OCI-LY1 (cell line): ENCODE results near the gene CYP26A1.

Source experiments
- H2AFZ ChIP-seq: fragments of 200-600 bp; sonication (generic), shearing (Covaris generic); 2 replicates; pipeline ENCODE4 v1.6.0; 2014; ENCODE audit warnings: antibody characterized with exemption, mild to moderate bottlenecking, low read length
- H3F3A ChIP-seq: fragments of 200-600 bp; sonication (generic), shearing (Covaris generic); 2 replicates; pipeline ENCODE4 v1.6.0; 2014; ENCODE audit warnings: mild to moderate bottlenecking, antibody characterized with exemption, low read length, moderate library complexity; ENCODE audit not compliant: insufficient read depth
- H3K27ac ChIP-seq: fragments of 200-600 bp; sonication (generic); 2 replicates; pipeline ENCODE4 v1.5.1; 2014; ENCODE audit warnings: low read length, mixed run types, mild to moderate bottlenecking, low read depth; ENCODE audit not compliant: poor library complexity, severe bottlenecking
- H3K27me3 ChIP-seq: fragments of 200-600 bp; sonication (generic); 2 replicates; pipeline ENCODE4 v1.6.0; 2014; ENCODE audit warnings: antibody characterized with exemption, mild to moderate bottlenecking, low read length, moderate library complexity; ENCODE audit not compliant: insufficient read depth
- H3K36me3 ChIP-seq: fragments of 200-600 bp; sonication (generic); 2 replicates; pipeline ENCODE4 v1.6.1; 2014; ENCODE audit warnings: mild to moderate bottlenecking, antibody characterized with exemption, low read length, moderate library complexity, mixed read lengths; ENCODE audit not compliant: insufficient read depth
- H3K4me1 ChIP-seq: fragments of 200-600 bp; sonication (generic); 2 replicates; pipeline ENCODE4 v1.5.1; 2014; ENCODE audit warnings: mild to moderate bottlenecking, low read length, moderate library complexity; ENCODE audit not compliant: insufficient read depth, severe bottlenecking
- H3K4me2 ChIP-seq: fragments of 200-600 bp; sonication (generic), shearing (Covaris generic); 2 replicates; pipeline ENCODE4 v1.6.1; 2014; ENCODE audit warnings: low read length
- H3K4me3 ChIP-seq: fragments of 200-600 bp; sonication (generic); 2 replicates; pipeline ENCODE4 v1.5.1; 2014; ENCODE audit warnings: low read length, low read depth, mild to moderate bottlenecking, mixed read lengths; ENCODE audit not compliant: poor library complexity, severe bottlenecking
- H3K79me2 ChIP-seq: fragments of 200-600 bp; shearing (Covaris generic); 2 replicates; pipeline ENCODE4 v1.6.1; 2016; ENCODE audit warnings: mixed run types, low read length, mixed read lengths; ENCODE audit not compliant: insufficient read depth
- H3K9ac ChIP-seq: fragments of 200-600 bp; sonication (generic), shearing (Covaris generic); 2 replicates; pipeline ENCODE4 v1.6.1; 2014; ENCODE audit warnings: mild to moderate bottlenecking, low read length, mixed read lengths
- H3K9me2 ChIP-seq: fragments of 200-600 bp; sonication (generic), shearing (Covaris generic); 2 replicates; pipeline ENCODE4 v1.6.1; 2014; ENCODE audit warnings: low read depth, mild to moderate bottlenecking, low read length, mixed read lengths
- H3K9me3 ChIP-seq: fragments of 200-600 bp; shearing (Covaris generic); 2 replicates; pipeline ENCODE4 v1.6.1; 2014; ENCODE audit warnings: low read length, mixed read lengths
- H4K20me1 ChIP-seq: fragments of 200-600 bp; sonication (generic), shearing (Covaris generic); 2 replicates; pipeline ENCODE4 v1.6.0; 2016; ENCODE audit warnings: mild to moderate bottlenecking, low read length; ENCODE audit not compliant: insufficient read depth
- CTCF ChIP-seq: fragments of 200-600 bp; sonication (generic), shearing (Covaris generic); IDR thresholded peaks from 2 replicates; pipeline ENCODE4 v1.5.1; 2017; ENCODE audit warnings: mild to moderate bottlenecking, antibody characterized with exemption, low read length, moderate library complexity, mixed read lengths
- EZH2 ChIP-seq: fragments of 200-600 bp; sonication (generic), shearing (Covaris generic); IDR thresholded peaks from 2 replicates; pipeline ENCODE4 v1.8.0; 2017; ENCODE audit warnings: borderline replicate concordance, mixed run types, mild to moderate bottlenecking, antibody characterized with exemption, low read length, moderate library complexity, mixed read lengths

CYP26A1 gene

GRCh38 chr10:93081834-93082233 is 8.1 kb downstream of the CYP26A1 start:
- H3F3A ChIP-seq, result no peaks in the 10 kb centered on the region
- H3K9ac ChIP-seq, result no peak overlapping the region
- no peak for TF ChIP-seq EZH2
- TF ChIP-seq CTCF, result no peak
- no peaks in the 10 kb centered on the region for H4K20me1 ChIP-seq
- H3K9me3 ChIP-seq, result no peaks in the 10 kb centered on the region
- no peaks in the 10 kb centered on the region for H3K36me3 ChIP-seq
- H2AFZ ChIP-seq, result no peak overlapping the region
- no peak overlapping the region for H3K4me2 ChIP-seq
- no peaks in the 10 kb centered on the region for H3K4me1 ChIP-seq
- H3K27me3 ChIP-seq, result no peaks in the 10 kb centered on the region
- no peaks in the 10 kb centered on the region for H3K79me2 ChIP-seq
- no peak overlapping the region for H3K4me3 ChIP-seq
- no peak overlapping the region for H3K27ac ChIP-seq
- H3K9me2 ChIP-seq, result no peaks in the 10 kb centered on the region

DNA sequence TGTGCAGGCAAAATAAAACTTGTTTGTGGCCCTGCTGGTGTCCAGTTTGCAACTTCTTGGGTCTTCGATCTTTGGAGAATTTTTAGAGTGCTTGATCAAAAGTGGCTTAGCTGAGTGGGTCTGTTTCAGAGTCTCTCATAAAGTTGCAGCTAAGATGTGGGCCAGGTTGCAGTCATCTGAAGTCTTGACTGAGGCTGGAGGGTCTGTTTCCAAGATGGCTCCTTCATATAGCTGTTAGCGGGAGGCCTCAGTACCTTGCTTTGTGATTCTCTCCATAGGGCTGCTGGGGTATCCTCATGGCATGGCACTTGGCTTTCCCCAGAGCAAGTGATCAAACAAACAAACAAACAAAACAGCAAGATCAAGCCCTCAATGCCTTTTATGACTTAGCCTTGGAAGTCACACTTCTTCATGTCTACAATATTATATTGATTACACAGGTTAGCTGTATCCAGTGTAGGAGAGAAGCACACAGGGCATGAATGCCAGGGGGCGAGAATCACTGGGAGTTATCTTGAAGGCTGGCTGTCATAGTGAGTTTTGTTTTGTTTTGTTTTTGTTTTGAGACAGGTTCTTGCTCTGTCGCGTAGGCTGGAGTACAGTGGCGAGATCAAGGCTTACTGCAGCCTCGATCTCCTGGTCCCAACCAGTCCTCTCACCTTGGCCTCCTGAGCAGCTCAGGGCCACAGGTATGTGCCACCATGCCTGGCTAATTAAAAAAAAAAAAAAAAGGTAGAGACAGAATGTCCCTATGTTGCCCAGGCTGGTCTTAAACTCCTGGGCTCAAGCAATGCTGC is 10.2 kb downstream of the CYP26A1 start:
- H3K79me2 ChIP-seq, result no peaks in the 10 kb centered on the region
- H3K4me2 ChIP-seq, result no peak overlapping the region
- no peaks in the 10 kb centered on the region for H3K9me2 ChIP-seq
- no peak overlapping the region for H3K27ac ChIP-seq
- H2AFZ ChIP-seq, result no peak overlapping the region
- TF ChIP-seq EZH2, result no peak
- no peak for TF ChIP-seq CTCF
- H3K27me3 ChIP-seq, result no peaks in the 10 kb centered on the region
- H4K20me1 ChIP-seq, result no peaks in the 10 kb centered on the region
- no peaks in the 10 kb centered on the region for H3K36me3 ChIP-seq
- H3K4me3 ChIP-seq, result no peak overlapping the region
- H3K9ac ChIP-seq, result no peak overlapping the region
- no peaks in the 10 kb centered on the region for H3K9me3 ChIP-seq
- H3F3A ChIP-seq, result no peaks in the 10 kb centered on the region
- H3K4me1 ChIP-seq, result no peaks in the 10 kb centered on the region

DNA sequence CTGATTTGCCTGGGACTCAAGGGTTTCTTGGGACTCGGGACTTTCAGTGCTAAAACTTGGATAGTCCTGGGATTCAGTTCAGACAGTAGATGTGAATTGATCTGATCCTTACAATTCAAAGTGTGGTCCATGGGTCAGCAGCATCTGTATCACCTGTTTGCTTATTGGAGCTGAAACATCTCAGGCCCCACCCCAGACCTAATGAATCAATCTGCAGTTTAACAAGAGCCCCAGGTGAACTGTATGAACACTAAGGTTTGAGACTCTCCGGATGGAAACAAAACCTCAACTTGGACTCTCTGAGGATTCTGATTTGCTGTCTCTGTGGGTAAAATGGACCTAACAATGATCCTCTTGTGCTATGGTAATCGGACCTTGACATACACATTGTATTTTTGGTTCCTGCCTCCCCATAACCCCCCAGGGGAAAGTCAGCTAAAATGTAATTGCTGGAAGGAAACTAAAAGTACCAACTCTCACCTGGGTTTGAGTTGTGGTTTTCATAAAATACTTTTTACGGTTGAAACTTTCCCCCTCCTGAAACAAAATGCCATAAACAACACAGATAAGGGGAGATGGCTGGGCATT is 11.7 kb downstream of the CYP26A1 start:
- no peaks in the 10 kb centered on the region for H3K9me2 ChIP-seq
- H3F3A ChIP-seq, result no peaks in the 10 kb centered on the region
- no peaks in the 10 kb centered on the region for H3K36me3 ChIP-seq
- no peaks in the 10 kb centered on the region for H4K20me1 ChIP-seq
- no peak for TF ChIP-seq CTCF
- no peak for TF ChIP-seq EZH2
- H3K27me3 ChIP-seq, result no peaks in the 10 kb centered on the region
- H2AFZ ChIP-seq, result no peak overlapping the region
- no peak overlapping the region for H3K9ac ChIP-seq
- no peaks in the 10 kb centered on the region for H3K9me3 ChIP-seq
- no peak overlapping the region for H3K4me3 ChIP-seq
- H3K4me1 ChIP-seq, result no peaks in the 10 kb centered on the region
- H3K27ac ChIP-seq, result no peak overlapping the region
- no peaks in the 10 kb centered on the region for H3K79me2 ChIP-seq
- no peak overlapping the region for H3K4me2 ChIP-seq
